ENCODE data around the gene ICOSLG. TPM values are rescaled to one million over a fixed set of nuclear protein-coding genes. Genes with fewer than 3 reads are reported as not detected.

ICOSLG gene
- total RNA-seq, 4 donors from 2014 or later: 6.3 to 38.0 (median 9.3) TPM

DNA sequence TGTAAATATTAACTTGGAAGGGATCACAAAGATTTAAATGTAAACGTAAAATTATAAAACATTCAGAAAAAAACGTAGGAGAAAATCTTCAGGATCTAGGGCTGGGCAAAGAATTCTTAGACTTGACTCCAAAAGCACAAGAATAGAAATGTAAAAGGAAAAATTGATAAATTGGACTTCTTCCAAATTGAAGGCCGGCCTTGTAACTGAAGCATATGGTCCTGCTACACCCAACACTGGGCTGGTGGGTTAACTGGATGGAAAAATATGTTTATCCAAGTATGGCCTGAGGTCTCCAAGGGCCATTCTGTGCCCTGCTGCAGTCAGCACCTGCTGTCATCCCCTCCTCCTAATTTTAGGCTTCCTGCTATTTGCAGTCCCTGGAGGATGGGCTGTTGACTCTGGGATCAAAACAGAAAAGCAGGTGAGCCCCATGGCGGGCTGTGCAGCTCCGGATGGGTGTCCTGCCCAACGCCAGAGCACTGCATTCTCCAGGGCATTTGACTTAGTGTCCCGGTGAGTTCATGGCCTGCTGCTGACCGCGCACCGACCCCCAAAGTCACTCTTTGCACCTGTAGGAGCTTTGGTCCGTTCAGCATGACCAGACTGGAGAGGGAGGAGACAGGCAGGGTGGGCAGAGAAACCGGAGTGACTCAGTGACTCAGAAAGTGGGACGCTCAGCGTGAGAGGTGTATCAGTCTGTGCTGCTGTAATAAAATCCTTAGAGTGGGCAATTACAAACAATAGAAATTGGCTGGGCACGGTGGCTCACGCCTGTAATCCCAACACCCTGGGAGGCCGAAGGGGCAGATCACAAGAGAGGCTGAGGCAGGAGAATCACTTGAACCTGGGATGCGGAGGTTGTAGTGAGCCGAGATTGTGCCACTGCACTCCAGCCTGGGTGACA, 38.9 kb upstream of the ICOSLG start:
- no peak for DNase-seq
- Histone ChIP-seq H3K4me1 (no peaks in the 10 kb centered on the region), H3K4me3 (no peak overlapping the region), H3K27me3 (no peaks in the 10 kb centered on the region), H3K36me3 (no peaks in the 10 kb centered on the region), H3K9me3 (no peaks in the 10 kb centered on the region), H3K27ac (no peak overlapping the region)
- TF ChIP-seq, protein P1, sequence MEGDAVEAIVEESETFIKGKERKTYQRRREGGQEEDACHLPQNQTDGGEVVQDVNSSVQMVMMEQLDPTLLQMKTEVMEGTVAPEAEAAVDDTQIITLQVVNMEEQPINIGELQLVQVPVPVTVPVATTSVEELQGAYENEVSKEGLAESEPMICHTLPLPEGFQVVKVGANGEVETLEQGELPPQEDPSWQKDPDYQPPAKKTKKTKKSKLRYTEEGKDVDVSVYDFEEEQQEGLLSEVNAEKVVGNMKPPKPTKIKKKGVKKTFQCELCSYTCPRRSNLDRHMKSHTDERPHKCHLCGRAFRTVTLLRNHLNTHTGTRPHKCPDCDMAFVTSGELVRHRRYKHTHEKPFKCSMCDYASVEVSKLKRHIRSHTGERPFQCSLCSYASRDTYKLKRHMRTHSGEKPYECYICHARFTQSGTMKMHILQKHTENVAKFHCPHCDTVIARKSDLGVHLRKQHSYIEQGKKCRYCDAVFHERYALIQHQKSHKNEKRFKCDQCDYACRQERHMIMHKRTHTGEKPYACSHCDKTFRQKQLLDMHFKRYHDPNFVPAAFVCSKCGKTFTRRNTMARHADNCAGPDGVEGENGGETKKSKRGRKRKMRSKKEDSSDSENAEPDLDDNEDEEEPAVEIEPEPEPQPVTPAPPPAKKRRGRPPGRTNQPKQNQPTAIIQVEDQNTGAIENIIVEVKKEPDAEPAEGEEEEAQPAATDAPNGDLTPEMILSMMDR (IDR thresholded peaks at IDR 0.05): no peak
- no peak for TF ChIP-seq POLR2A (IDR thresholded peaks at IDR 0.05)

GRCh38 chr21:44275041-44275440, 34.3 kb upstream of the ICOSLG start:
- Histone ChIP-seq H3K4me3 (no peak overlapping the region), H3K4me1 (no peaks in the 10 kb centered on the region), H3K27ac (no peak overlapping the region), H3K27me3 (no peaks in the 10 kb centered on the region), H3K9me3 (no peaks in the 10 kb centered on the region), H3K36me3 (no peaks in the 10 kb centered on the region)
- TF ChIP-seq, protein P1 (IDR thresholded peaks at IDR 0.05): no peak
- no peak for TF ChIP-seq POLR2A (IDR thresholded peaks at IDR 0.05)
- no peak for DNase-seq

DNA sequence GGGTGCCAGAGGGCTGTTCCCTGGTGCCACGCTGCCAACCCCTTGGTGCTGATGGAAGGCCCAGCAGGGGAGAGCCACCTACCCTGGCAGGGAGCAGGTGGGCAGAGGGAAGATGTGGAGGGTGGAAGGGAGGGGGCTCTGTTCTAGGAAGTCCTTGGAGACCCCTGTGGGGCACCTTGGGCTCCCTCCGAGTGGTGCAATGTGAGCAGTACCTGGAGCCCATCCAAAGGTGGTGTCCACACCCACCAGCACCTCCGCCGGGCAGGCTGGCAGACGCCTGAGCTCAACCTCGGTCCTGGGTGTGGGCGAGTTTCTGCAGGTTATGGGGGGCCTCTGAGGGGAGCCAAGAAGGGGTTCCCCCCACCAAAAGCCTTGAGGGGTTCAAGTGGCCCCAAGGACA, 32.3 kb upstream of the ICOSLG start:
- no peak for DNase-seq
- no peak overlapping the region for H3K27ac ChIP-seq
- H3K4me1 ChIP-seq: no peaks in the 10 kb centered on the region
- TF ChIP-seq POLR2A (IDR thresholded peaks at IDR 0.05): no peak
- TF ChIP-seq, protein P1 (IDR thresholded peaks at IDR 0.05): no peak
- H3K27me3 ChIP-seq: no peaks in the 10 kb centered on the region
- H3K36me3 ChIP-seq: no peaks in the 10 kb centered on the region
- H3K9me3 ChIP-seq: no peaks in the 10 kb centered on the region
- H3K4me3 ChIP-seq: no peak overlapping the region

- no peak for DNase-seq
- no peaks in the 10 kb centered on the region for H3K36me3 ChIP-seq
- TF ChIP-seq, protein P1 (IDR thresholded peaks at IDR 0.05): no peak
- no peak for TF ChIP-seq POLR2A (IDR thresholded peaks at IDR 0.05)
Measured at GRCh38 chr21:44272284-44272858, 31.6 kb upstream of the ICOSLG start.

DNA sequence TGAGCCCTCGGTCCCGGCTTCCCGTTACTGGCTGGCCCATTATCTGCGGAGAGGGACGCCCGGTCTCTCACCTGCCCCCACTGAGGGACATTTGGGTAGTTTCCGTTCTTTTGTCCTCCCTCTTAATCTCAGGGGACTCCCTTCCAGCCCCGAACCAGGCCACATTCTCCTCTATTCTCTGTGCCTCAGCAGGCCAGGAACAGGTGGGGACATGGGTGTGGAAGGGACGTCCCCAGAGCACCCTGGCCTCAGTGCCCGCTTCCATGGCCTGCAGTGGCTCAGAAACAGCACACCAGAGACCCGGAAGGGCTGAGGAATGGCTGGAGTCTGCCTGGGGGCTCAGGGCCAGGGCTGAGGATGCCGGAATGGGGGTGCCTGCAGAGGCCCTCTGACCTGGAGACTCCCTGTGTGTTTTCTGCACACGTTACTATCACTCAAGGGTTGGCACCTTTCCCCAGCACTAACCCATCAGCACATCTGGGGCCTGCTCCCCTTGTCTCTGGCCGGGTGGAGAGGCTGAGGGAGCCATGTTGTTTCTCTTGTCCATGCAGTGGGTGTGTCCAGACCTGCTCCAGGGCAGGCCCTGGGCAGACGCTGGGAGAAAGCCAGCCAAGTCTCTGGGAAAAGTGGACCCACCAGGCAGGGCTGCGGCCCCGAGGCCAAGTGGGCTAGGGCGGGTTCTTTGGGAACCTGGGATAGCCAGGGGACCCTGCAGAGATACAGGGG, 31.0 kb upstream of the ICOSLG start:
- Histone ChIP-seq H3K27ac (no peak overlapping the region), H3K27me3 (no peaks in the 10 kb centered on the region), H3K4me1 (no peaks in the 10 kb centered on the region), H3K9me3 (no peaks in the 10 kb centered on the region), H3K36me3 (no peaks in the 10 kb centered on the region), H3K4me3 (no peak overlapping the region)
- no peak for DNase-seq
- TF ChIP-seq, protein P1 (IDR thresholded peaks at IDR 0.05): no peak
- no peak for TF ChIP-seq POLR2A (IDR thresholded peaks at IDR 0.05)

More at GRCh38 chr21:44272284-44272858, 31.6 kb upstream of the ICOSLG start:
- Histone ChIP-seq H3K27me3 (no peaks in the 10 kb centered on the region), H3K4me3 (no peak overlapping the region), H3K4me1 (no peaks in the 10 kb centered on the region), H3K27ac (no peak overlapping the region), H3K9me3 (no peaks in the 10 kb centered on the region)
